EH (cell line): ENCODE data around the gene MTMR3.
A peak's percentile ranks its signal among the peaks of the same experiment; 100 is the strongest.

Experiments used
- DNase-seq: peaks from one replicate; pipeline ENCODE4 v3.0.0-alpha.2; 2015; ENCODE audit warnings: low read depth

The MTMR3 gene

GRCh38 chr22:29916007-29916544 is 33.1 kb downstream of the MTMR3 start:
- peak; percentile 49 for DNase-seq

GRCh38 chr22:29917052-29917902 is 34.3 kb downstream of the MTMR3 start:
- DNase-seq, result no peak

- no peak for DNase-seq
Measured at GRCh38 chr22:29925402-29925801, 42.4 kb downstream of the MTMR3 start.

GRCh38 chr22:29926057-29926456 is 43.1 kb downstream of the MTMR3 start:
- DNase-seq, result no peak

GRCh38 chr22:29932136-29932535 is 49.2 kb downstream of the MTMR3 start:
- no peak for DNase-seq

- no peak for DNase-seq
Measured at GRCh38 chr22:29933619-29934018, 50.6 kb downstream of the MTMR3 start.

- no peak for DNase-seq
Measured at GRCh38 chr22:29934596-29934995, 51.6 kb downstream of the MTMR3 start.

GRCh38 chr22:29936186-29936585 is 53.2 kb downstream of the MTMR3 start:
- no peak for DNase-seq

- DNase-seq, result peak; percentile 5
Measured at GRCh38 chr22:29937940-29938693, 55.1 kb downstream of the MTMR3 start.

GRCh38 chr22:29940526-29940925 is 57.6 kb downstream of the MTMR3 start:
- DNase-seq, result no peak

- DNase-seq, result peak; percentile 61
Measured at GRCh38 chr22:29944339-29944738, 61.4 kb downstream of the MTMR3 start.

GRCh38 chr22:29945435-29945834 is 62.5 kb downstream of the MTMR3 start:
- DNase-seq, result no peak

GRCh38 chr22:29946220-29946619 is 63.2 kb downstream of the MTMR3 start:
- DNase-seq, result no peak

GRCh38 chr22:29947410-29948384 is 64.7 kb downstream of the MTMR3 start:
- peak; percentile 54 for DNase-seq

- DNase-seq, result no peak
Measured at GRCh38 chr22:29948385-29948769, 65.4 kb downstream of the MTMR3 start.

- DNase-seq, result no peak
Measured at GRCh38 chr22:29949872-29950271, 66.9 kb downstream of the MTMR3 start.

GRCh38 chr22:29951791-29952413 is 68.9 kb downstream of the MTMR3 start:
- DNase-seq, result no peak

GRCh38 chr22:29954203-29954855 is 71.4 kb downstream of the MTMR3 start:
- DNase-seq, result no peak

GRCh38 chr22:29956680-29957079 is 73.7 kb downstream of the MTMR3 start:
- DNase-seq, result peak; percentile 16

GRCh38 chr22:29958170-29958569 is 75.2 kb downstream of the MTMR3 start:
- no peak for DNase-seq

GRCh38 chr22:29964776-29965175 is 81.8 kb downstream of the MTMR3 start:
- no peak for DNase-seq
